Endothelial cell of umbilical vein (primary cell): ENCODE data around the gene PAK5. TPM values are rescaled to one million over a fixed set of nuclear protein-coding genes. Genes with fewer than 3 reads are reported as not detected.

Experiments used
- BruUV-seq: library from RNA; stranded (reverse); fragments of 400-500 nt; replicated peaks from 2 replicates; lab custom pipeline; 2021; lab: Mats Ljungman, UMichigan
- CTCF ChIA-PET: fragments of 300-600, 350-600 bp; sonication (Branson Sonifier 250); formaldehyde crosslinking; loops from one replicate; lab custom pipeline; 2021; ENCODE audit warnings: antibody characterized with exemption, inconsistent platforms; lab: Charles Lee
- POLR2A ChIA-PET: fragments of 300-600, 350-600 bp; sonication (Branson Sonifier 250); formaldehyde crosslinking; loops from one replicate; lab custom pipeline; 2021; ENCODE audit warnings: antibody characterized with exemption, inconsistent platforms; lab: Charles Lee
- DNase-seq: peaks from one replicate; pipeline ENCODE4 v3.0.0-alpha.2; 2011; ENCODE audit warnings: low read depth, low spot score
- FAIRE-seq: peaks from 2 replicates; lab custom pipeline; 2011; peaks lifted over from hg19 to GRCh38; lab: Jason Lieb, UNC
- H2AFZ ChIP-seq: 2 replicates; pipeline ENCODE4 v1.6.0; 2012; ENCODE audit warnings: low read depth, low read length, control low read depth, inconsistent platforms
- H3K27ac ChIP-seq: 2 replicates; pipeline ENCODE4 v1.5.1; 2011; ENCODE audit warnings: low read depth, mild to moderate bottlenecking, control low read depth, low read length, moderate library complexity; ENCODE audit not compliant: insufficient read depth
- H3K27me3 ChIP-seq, 2 experiments: 2 replicates each; pipeline versions ENCODE4 v1.6.0 to v1.6.1; 2011; ENCODE audit warnings: low read length in 2 of 2, mixed read lengths in 1 of 2; ENCODE audit not compliant: control insufficient read depth in 2 of 2, insufficient read depth in 2 of 2
- H3K36me3 ChIP-seq, 2 experiments: 2 replicates in 1 of 2; 3 replicates in 1 of 2; pipeline ENCODE4 v1.5.1; 2011; ENCODE audit warnings: low read length in 2 of 2, mild to moderate bottlenecking in 1 of 2, moderate library complexity in 1 of 2; ENCODE audit not compliant: control insufficient read depth in 2 of 2, insufficient read depth in 2 of 2; ENCODE audit errors: extremely low read depth in 1 of 2
- H3K4me1 ChIP-seq: 3 replicates; pipeline ENCODE4 v1.5.1; 2011; ENCODE audit warnings: mild to moderate bottlenecking, low read length; ENCODE audit not compliant: control insufficient read depth, insufficient read depth; ENCODE audit errors: extremely low read depth
- H3K4me2 ChIP-seq: 2 replicates; pipeline ENCODE4 v1.6.1; 2011; ENCODE audit warnings: low read length, control low read depth, mixed read lengths; ENCODE audit not compliant: insufficient read depth
- H3K4me3 ChIP-seq, 3 experiments: fragments of 200-600 bp in 1 of 3; sonication (generic), shearing (Covaris generic) in 1 of 3; replicated peaks in 1 of 3; 2 replicates each; pipeline ENCODE4 v1.5.1; 2011 to 2016; ENCODE audit warnings: control low read depth in 3 of 3, low read length in 3 of 3, mild to moderate bottlenecking in 2 of 3, inconsistent platforms in 1 of 3, low read depth in 1 of 3, moderate library complexity in 1 of 3; ENCODE audit not compliant: insufficient read depth in 1 of 3
- H3K79me2 ChIP-seq: 2 replicates; pipeline ENCODE4 v1.6.0; 2012; ENCODE audit warnings: low read length, inconsistent platforms; ENCODE audit not compliant: control insufficient read depth, insufficient read depth
- H3K9ac ChIP-seq: replicated peaks from 2 replicates; pipeline ENCODE3; 2011; ENCODE audit warnings: low read length, control low read depth; ENCODE audit not compliant: insufficient read depth; ENCODE audit errors: extremely low read depth
- H3K9me1 ChIP-seq: replicated peaks from 3 replicates; pipeline ENCODE4 v1.6.0; 2011; ENCODE audit warnings: mild to moderate bottlenecking, low read length; ENCODE audit not compliant: control insufficient read depth, insufficient read depth; ENCODE audit errors: extremely low read depth
- H3K9me3 ChIP-seq: replicated peaks from 2 replicates; pipeline ENCODE4 v1.5.1; 2012; ENCODE audit warnings: low read length, inconsistent platforms; ENCODE audit not compliant: control insufficient read depth, insufficient read depth
- H4K20me1 ChIP-seq: replicated peaks from 2 replicates; pipeline ENCODE3; 2011; ENCODE audit warnings: mild to moderate bottlenecking, low read length; ENCODE audit not compliant: control insufficient read depth, insufficient read depth; ENCODE audit errors: extremely low read depth
- EZH2 ChIP-seq: IDR thresholded peaks from 2 replicates; pipeline ENCODE4 v1.6.1; 2012; ENCODE audit warnings: borderline replicate concordance, low read depth, mild to moderate bottlenecking, moderate library complexity, low read length, inconsistent platforms; ENCODE audit not compliant: severe bottlenecking
- FOS ChIP-seq: IDR thresholded peaks from 2 replicates; pipeline ENCODE4 v1.6.1; 2011; ENCODE audit warnings: mild to moderate bottlenecking, low read length, moderate library complexity, borderline replicate concordance; ENCODE audit not compliant: insufficient read depth
- GATA2 ChIP-seq: IDR thresholded peaks from 2 replicates; pipeline ENCODE4 v1.7.0; 2011; ENCODE audit warnings: low read depth, mild to moderate bottlenecking, moderate library complexity, mixed read lengths, low read length; ENCODE audit not compliant: insufficient read length, insufficient read depth
- JUN ChIP-seq: IDR thresholded peaks from 2 replicates; pipeline ENCODE4 v1.6.1; 2011; ENCODE audit warnings: borderline replicate concordance, low read depth; ENCODE audit not compliant: insufficient read length, insufficient read depth
- MYC ChIP-seq: IDR thresholded peaks from one replicate; pipeline ENCODE4 v1.6.1; 2011; ENCODE audit warnings: mild to moderate bottlenecking, low read depth, low read length
- POLR2A ChIP-seq: IDR thresholded peaks from 2 replicates; pipeline ENCODE4 v1.6.1; 2012; ENCODE audit warnings: low read depth, mild to moderate bottlenecking, control low read depth, low read length
- dilution Hi-C: fragments of 300-500 bp; cut with MboI; formaldehyde crosslinking; loops from one replicate; pipeline ENCODE4 v1.15.0; 2019; ENCODE audit warnings: low sequenced_read_pairs; ENCODE audit not compliant: extremely low pct_ligation_motif_present
- intact Hi-C: fragments of 100-400 bp; cut with micrococcal nuclease; formaldehyde crosslinking; loops from one replicate; pipeline ENCODE4 v1.10.0; 2022
- polyA plus RNA-seq, 4 experiments: library from polyadenylated mRNA; depleted of rRNA in 3 of 4; stranded (reverse) in 3 of 4; unstranded in 1 of 4; fragments of >200 nt; gene quantifications; 2 replicates each; pipeline versions ENCODE4 v1.2.1 to v1.2.3, GENCODE V29; 2011 to 2012; ENCODE audit warnings: missing spikeins in 1 of 4
- total RNA-seq: library from RNA; stranded (reverse); gene quantifications from 2 replicates; pipeline ENCODE4 v1.2.3, GENCODE V29; 2021
- TF ChIP-seq, protein P1 (sequence below), 2 donors: IDR thresholded peaks; 1 replicate in 1 of 2; 2 replicates in 1 of 2; pipeline ENCODE4 v1.5.1; 2011; ENCODE audit warnings: low read length in 2 of 2, mild to moderate bottlenecking in 2 of 2, moderate library complexity in 2 of 2, control low read depth in 1 of 2, inconsistent platforms in 1 of 2, low read depth in 1 of 2; ENCODE audit not compliant: insufficient read depth in 1 of 2; ENCODE audit errors: extremely low read depth in 1 of 2
- TF ChIP-seq, protein P2 (sequence below): IDR thresholded peaks from 2 replicates; pipeline ENCODE4 v1.6.1; 2011; ENCODE audit not compliant: insufficient read depth, insufficient read length

Gene PAK5
- total and polyA plus RNA-seq, 2 donors (not counting 3 experiments of a cell fraction or from before 2014, with no cell fraction given): not detected

DNA sequence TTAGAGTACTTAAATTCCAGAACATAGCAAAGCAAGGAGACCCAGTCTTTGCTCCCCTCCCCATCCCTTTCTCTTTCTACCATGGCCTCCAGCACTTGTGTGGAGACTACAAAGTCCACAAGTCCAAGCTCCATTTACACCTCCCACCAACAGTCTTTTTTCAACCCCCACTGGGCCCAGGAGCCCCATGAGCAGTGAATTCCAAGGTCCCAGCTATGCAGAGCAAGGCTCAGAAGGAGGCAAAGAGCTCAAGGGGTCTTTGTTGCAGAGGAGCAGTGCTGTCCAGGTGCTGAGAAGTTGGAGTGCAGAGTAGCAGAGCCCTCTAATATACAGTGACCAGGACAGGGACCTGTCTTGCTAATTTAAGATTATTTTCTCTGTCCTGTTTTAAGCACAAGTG is 9.0 kb downstream of the PAK5 start:
- H3K27ac ChIP-seq: no peak overlapping the region
- no peak for DNase-seq
- no peak overlapping the region for H3K9ac ChIP-seq
- H2AFZ ChIP-seq: no peak overlapping the region
- no peak for FAIRE-seq
- H3K9me1 ChIP-seq: no peaks in the 10 kb centered on the region
- H3K4me1 ChIP-seq: no peaks in the 10 kb centered on the region
- no peaks in the 10 kb centered on the region for H4K20me1 ChIP-seq
- TF ChIP-seq MYC (no peak), GATA2 (no peak), EZH2 (no peak), POLR2A (no peak)
- H3K27me3 ChIP-seq: no peaks in the 10 kb centered on the region
- intact Hi-C loops (no loop called here), dilution Hi-C loops (no loop called here)
- CTCF ChIA-PET: interaction anchor here (0.8 kb wide), 1 partner anchor 422 kb away, joined by 3 read pairs; no protein-coding TSS in a partner anchor
- BruUV-seq: no TSS peak
- no peaks in the 10 kb centered on the region for H3K79me2 ChIP-seq
- no peak overlapping the region for H3K4me3 ChIP-seq
- no peaks in the 10 kb centered on the region for H3K9me3 ChIP-seq
- H3K4me2 ChIP-seq: no peak overlapping the region
- POLR2A ChIA-PET: interaction anchor here (1.0 kb wide), 1 partner anchor 13 kb away, joined by 4 read pairs; no protein-coding TSS in a partner anchor
- H3K36me3 ChIP-seq: no peaks in the 10 kb centered on the region

DNA sequence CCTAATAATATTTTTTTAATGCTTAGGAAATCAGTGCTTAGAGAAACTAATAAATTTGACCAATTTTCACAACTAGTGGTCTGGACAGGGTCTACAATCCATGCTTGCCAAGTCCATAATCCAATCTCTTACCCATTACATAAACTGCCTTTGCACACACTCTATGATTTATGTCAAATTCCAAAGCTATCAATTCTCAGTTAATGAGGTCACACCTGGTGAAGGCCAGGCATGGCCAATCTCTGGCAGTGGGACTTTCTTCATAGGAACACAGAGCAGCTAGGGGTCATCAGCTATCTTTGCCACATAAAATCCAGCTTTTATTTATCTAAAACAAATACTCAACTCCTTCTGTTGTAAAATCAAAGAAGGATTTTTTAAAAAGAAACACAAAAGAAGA is 21.2 kb downstream of the PAK5 start:
- Histone ChIP-seq H3K9me3 (no peaks in the 10 kb centered on the region), H3K9me1 (no peaks in the 10 kb centered on the region), H3K4me1 (no peaks in the 10 kb centered on the region), H3K27me3 (no peaks in the 10 kb centered on the region), H3K4me2 (no peak overlapping the region), H3K4me3 (no peak overlapping the region), H2AFZ (no peak overlapping the region), H3K36me3 (no peaks in the 10 kb centered on the region), H4K20me1 (no peaks in the 10 kb centered on the region), H3K9ac (no peak overlapping the region), H3K79me2 (no peaks in the 10 kb centered on the region), H3K27ac (no peak overlapping the region)
- no peak for DNase-seq
- intact Hi-C loops (no loop called here), dilution Hi-C loops (no loop called here)
- no TSS peak for BruUV-seq
- TF ChIP-seq EZH2: no peak
- TF ChIP-seq, protein P1, sequence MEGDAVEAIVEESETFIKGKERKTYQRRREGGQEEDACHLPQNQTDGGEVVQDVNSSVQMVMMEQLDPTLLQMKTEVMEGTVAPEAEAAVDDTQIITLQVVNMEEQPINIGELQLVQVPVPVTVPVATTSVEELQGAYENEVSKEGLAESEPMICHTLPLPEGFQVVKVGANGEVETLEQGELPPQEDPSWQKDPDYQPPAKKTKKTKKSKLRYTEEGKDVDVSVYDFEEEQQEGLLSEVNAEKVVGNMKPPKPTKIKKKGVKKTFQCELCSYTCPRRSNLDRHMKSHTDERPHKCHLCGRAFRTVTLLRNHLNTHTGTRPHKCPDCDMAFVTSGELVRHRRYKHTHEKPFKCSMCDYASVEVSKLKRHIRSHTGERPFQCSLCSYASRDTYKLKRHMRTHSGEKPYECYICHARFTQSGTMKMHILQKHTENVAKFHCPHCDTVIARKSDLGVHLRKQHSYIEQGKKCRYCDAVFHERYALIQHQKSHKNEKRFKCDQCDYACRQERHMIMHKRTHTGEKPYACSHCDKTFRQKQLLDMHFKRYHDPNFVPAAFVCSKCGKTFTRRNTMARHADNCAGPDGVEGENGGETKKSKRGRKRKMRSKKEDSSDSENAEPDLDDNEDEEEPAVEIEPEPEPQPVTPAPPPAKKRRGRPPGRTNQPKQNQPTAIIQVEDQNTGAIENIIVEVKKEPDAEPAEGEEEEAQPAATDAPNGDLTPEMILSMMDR (IDR thresholded peaks at IDR 0.05; ENCODE audit: extremely low read depth in 1 of 2, insufficient read depth in 1 of 2, low read depth in 1 of 2, low read length in 2 of 2): no peak
- TF ChIP-seq GATA2: no peak
- TF ChIP-seq JUN: no peak
- no peak for TF ChIP-seq POLR2A
- TF ChIP-seq, protein P2, sequence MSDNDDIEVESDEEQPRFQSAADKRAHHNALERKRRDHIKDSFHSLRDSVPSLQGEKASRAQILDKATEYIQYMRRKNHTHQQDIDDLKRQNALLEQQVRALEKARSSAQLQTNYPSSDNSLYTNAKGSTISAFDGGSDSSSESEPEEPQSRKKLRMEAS: no peak
- no peak for TF ChIP-seq FOS
- no peak for FAIRE-seq
- CTCF ChIA-PET: no interaction called here
- POLR2A ChIA-PET: interaction anchor here (1.2 kb wide), 1 partner anchor 12 kb away, joined by 4 read pairs; no protein-coding TSS in a partner anchor
